Mucosa of descending colon (tissue), 3 donors: ENCODE results near the gene SAFB2. TPM values are rescaled to one million over a fixed set of nuclear protein-coding genes. Genes with fewer than 3 reads are reported as not detected.

Source experiments
- ATAC-seq: fragments of 200-7000 bp; cut with Tn5 transposase; one replicate; pipeline ENCODE4 v1.9.1; 2020; ENCODE audit warnings: mild to moderate bottlenecking, moderate library complexity
- DNase-seq, 3 donors: peaks; one replicate each; pipeline ENCODE4 v3.0.0-alpha.2; 2020
- H3K36me3 ChIP-seq: fragments of 200-600 bp; one replicate; pipeline ENCODE4 v1.8.0; 2021; ENCODE audit warnings: low read depth, mild to moderate bottlenecking
- H3K4me1 ChIP-seq: fragments of 200-600 bp; one replicate; pipeline ENCODE4 v1.8.0; 2021; ENCODE audit warnings: low read depth, mild to moderate bottlenecking
- H3K4me3 ChIP-seq: fragments of 200-600 bp; one replicate; pipeline ENCODE4 v1.8.0; 2021; ENCODE audit warnings: mild to moderate bottlenecking
- H3K9me3 ChIP-seq: fragments of 200-600 bp; one replicate; pipeline ENCODE4 v1.8.0; 2021; ENCODE audit warnings: mild to moderate bottlenecking
- intact Hi-C, 2 donors: fragments of 100-400 bp; cut with DNase I in 1 of 2; cut with micrococcal nuclease in 1 of 2; formaldehyde crosslinking; loops; one replicate each; pipeline versions ENCODE4 v1.11.0 to v1.11.1; 2022; cut with DNase I, micrococcal nuclease
- long read RNA-seq, 2 donors: library from polyadenylated mRNA; unstranded; transcript quantifications; one replicate each; pipeline ENCODE4 v2.0.0, GENCODE V29; 2019 to 2021
- total RNA-seq, 3 donors: library from RNA; stranded (reverse); fragmentation: NEBNext Ultra II Directional in 2 of 3; extraction: Animal tissue kit (Norgen Biotek cat#: 25700) in 2 of 3; gene quantifications; one replicate each; pipeline versions ENCODE4 v1.2.1 to v1.2.4, GENCODE V29; 2021 to 2023
- TF ChIP-seq, protein P1 (sequence below): fragments of 200-600 bp; IDR thresholded peaks from one replicate; pipeline ENCODE4 v1.8.0; 2022; ENCODE audit warnings: antibody characterized with exemption, mild to moderate bottlenecking
- donor health status: DM: no; HTN: no; CAD: no; lungs with moderate emphysema.
- donor health status: DM: no; HTN: no; CAD: no.
- donor health status: DM: no; HTN: yes; CAD: no.

Gene SAFB2
- 100 to 1,000 TPM in 2 of 3 donors, 10 to 100 TPM in 1; 66.7 to 122 (median 102) TPM for total RNA-seq
- long read RNA-seq, donor 1, transcript SAFB2-201 (21 exons, 3,371 nt): major isoform, 22 of 64 reads
- long read RNA-seq, donor 1, partial matches to known transcripts: 25 of 64 reads
- long read RNA-seq, donor 1, other reads (novel, unspliced or antisense): 17 of 64 reads
- long read RNA-seq, donor 2, partial matches to known transcripts: 23 of 30 reads
- long read RNA-seq, donor 2, other reads (novel, unspliced or antisense): 7 of 30 reads

DNA sequence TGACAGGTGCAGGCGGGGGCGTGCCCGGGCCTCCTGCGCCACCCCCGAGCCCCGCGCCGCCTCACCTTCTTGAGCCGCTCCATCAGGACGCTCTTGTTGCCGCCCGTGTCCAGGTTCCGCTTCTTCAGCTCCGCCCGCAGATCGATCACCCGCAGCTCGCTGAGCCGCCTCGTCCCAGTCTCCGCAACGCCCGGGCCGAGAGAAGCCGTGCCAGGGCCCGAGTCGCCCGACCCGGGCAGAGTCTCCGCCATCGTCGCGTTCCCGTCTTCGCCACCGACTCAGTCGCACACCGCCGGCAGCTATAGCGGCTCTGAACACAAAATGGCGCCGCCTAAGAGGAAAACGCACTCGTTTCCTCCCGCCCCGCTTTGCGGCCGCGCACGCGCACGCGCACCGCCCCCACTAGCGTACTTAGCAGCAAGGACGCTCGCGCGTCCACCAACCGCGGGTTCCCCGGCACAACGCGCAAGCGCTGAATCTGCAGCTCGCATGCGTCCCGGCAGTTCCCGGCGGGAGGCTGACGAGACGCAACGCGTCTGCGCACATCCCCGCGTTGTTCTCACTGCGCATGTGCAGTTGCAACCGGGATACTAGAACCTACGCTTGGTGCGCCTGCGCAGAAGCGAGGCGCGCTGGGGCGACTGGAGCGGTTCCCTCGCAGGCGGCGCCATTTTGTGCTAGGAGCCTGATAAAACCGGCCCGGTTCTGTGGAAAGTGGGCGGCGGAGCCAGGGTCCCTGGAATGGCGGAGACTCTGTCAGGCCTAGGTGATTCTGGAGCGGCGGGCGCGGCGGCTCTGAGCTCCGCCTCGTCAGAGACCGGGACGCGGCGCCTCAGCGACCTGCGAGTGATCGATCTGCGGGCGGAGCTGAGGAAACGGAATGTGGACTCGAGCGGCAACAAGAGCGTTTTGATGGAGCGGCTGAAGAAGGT is at the start of gene SAFB2, which contains the start of gene SAFB:
SAFB2 (minus strand) TSS at position 312 of the 932 bp plus-strand sequence; CDS start at position 251, 61 bp downstream.
SAFB (plus strand) TSS at position 619 of the 932 bp plus-strand sequence; CDS start at position 742, 123 bp downstream.
- H3K36me3 ChIP-seq: peaks cover 8% of the 10 kb centered on the region

DNA sequence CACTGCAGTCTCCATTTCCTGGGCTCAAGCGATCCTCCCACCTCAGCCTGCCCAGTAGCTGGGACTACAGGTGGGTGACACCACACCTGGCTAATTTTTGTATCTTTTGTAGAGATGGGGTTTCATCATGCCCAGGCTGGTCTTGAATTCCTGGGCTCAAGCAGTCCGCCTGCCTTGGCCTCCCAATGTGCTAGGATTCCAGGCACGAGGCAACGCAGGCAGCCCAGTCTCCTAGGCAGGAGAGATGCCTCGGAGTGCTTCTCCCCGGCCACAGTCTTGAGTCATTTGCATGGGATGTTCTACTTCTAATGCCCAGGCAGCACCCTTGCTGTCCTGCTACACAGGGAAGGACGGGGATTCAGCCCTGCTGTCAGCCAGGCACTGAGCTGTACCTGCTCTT is 49.0 kb upstream of the SAFB2 start:
- intact Hi-C loops: no loop called here
- H3K36me3 ChIP-seq: peaks cover 15% of the 10 kb centered on the region
- TF ChIP-seq, protein P1, sequence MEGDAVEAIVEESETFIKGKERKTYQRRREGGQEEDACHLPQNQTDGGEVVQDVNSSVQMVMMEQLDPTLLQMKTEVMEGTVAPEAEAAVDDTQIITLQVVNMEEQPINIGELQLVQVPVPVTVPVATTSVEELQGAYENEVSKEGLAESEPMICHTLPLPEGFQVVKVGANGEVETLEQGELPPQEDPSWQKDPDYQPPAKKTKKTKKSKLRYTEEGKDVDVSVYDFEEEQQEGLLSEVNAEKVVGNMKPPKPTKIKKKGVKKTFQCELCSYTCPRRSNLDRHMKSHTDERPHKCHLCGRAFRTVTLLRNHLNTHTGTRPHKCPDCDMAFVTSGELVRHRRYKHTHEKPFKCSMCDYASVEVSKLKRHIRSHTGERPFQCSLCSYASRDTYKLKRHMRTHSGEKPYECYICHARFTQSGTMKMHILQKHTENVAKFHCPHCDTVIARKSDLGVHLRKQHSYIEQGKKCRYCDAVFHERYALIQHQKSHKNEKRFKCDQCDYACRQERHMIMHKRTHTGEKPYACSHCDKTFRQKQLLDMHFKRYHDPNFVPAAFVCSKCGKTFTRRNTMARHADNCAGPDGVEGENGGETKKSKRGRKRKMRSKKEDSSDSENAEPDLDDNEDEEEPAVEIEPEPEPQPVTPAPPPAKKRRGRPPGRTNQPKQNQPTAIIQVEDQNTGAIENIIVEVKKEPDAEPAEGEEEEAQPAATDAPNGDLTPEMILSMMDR: no peak
- H3K4me1 ChIP-seq: no peaks in the 10 kb centered on the region
- H3K9me3 ChIP-seq: no peaks in the 10 kb centered on the region
- DNase-seq: no peak
- ATAC-seq: no peak
- no peak overlapping the region for H3K4me3 ChIP-seq

More for the DNA sequence above, at the start of gene SAFB2, which contains the start of gene SAFB:
- Histone ChIP-seq H3K4me1 (peaks cover 46% of the 10 kb centered on the region), H3K9me3 (no peaks in the 10 kb centered on the region), H3K4me3 (peak within 1 kb of the TSS; percentile 99)
- peak; percentile 98 to 100 (median 100) for DNase-seq
- intact Hi-C loops: no loop called here
- TF ChIP-seq, protein P1: no peak
- peak; percentile 95 for ATAC-seq

DNA sequence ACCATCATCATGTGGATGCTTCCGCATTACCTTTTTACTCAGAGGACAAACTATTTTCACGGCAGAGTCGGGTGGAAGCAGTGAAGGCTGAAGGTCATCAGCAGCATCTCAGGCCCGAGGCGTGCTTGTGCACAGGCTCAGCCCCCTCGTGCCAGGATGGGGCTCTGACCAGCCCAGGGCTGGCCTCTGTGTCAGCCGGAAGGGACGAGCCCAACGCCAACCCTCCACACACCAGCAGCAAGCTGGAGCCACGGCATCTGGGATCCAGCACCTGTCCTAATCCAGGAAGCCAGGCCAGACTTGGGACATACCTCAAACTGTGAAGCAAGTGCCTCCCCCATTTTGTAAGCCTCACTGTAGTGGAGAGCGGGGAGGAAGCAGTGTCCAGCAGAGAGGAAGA is 46.6 kb upstream of the SAFB2 start:
- intact Hi-C loops: no loop called here
- Histone ChIP-seq H3K4me3 (no peak overlapping the region), H3K9me3 (no peaks in the 10 kb centered on the region), H3K4me1 (no peaks in the 10 kb centered on the region), H3K36me3 (peaks cover 22% of the 10 kb centered on the region)
- no peak for DNase-seq
- ATAC-seq: no peak
- TF ChIP-seq, protein P1: no peak

DNA sequence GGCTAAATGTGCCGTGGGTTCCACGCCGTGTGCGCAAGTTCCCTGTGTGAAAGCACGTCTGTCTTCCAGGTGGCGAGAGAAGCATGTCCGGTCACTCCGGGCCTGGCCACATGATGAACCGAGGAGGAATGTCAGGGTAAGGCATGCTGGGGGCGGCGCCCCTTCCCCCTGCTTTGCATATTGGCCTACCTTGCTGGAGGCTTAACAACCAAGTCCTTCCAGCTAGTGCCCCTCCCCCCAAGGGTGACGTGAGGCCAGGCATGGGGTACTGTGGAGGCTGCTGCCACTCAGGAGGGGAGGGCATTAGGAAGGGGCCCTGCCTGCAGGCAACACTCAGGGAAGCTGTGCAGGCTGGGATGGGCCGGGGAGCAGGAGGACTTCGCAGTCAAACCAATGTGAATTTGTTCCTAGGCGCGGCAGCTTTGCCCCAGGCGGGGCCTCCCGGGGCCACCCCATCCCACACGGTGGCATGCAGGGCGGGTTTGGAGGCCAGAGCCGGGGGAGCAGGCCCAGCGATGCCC is 45.2 kb upstream of the SAFB2 start:
- intact Hi-C loops: no loop called here

More for the DNA sequence above, 45.2 kb upstream of the SAFB2 start:
- TF ChIP-seq, protein P1: no peak
- H3K4me1 ChIP-seq: no peaks in the 10 kb centered on the region
- no peaks in the 10 kb centered on the region for H3K9me3 ChIP-seq
- no peak overlapping the region for H3K4me3 ChIP-seq
- ATAC-seq: peak; percentile 8
- no peak for DNase-seq
- peaks cover 31% of the 10 kb centered on the region for H3K36me3 ChIP-seq
